Measurements from ENCODE around the gene RP9. TPM values are rescaled to one million over a fixed set of nuclear protein-coding genes. Genes with fewer than 3 reads are reported as not detected.
A peak's percentile ranks its signal among the peaks of the same experiment; 100 is the strongest.

RP9 gene
- total RNA-seq, 1 experiment from 2014 or later = 29.1 TPM

GRCh38 chr7:33142585-33142984, 33.4 kb upstream of the RP9 start:
- DNase-seq (ENCODE audit: unreplicated experiment) = no peak
- BruUV-seq (replicated peaks) = no TSS peak
- no peaks in the 10 kb centered on the region for H3K36me3 Mint-ChIP-seq (ENCODE audit: insufficient read depth, unreplicated experiment)
- CTCF ChIA-PET = no interaction called here
- H3K9me3 Mint-ChIP-seq (ENCODE audit: unreplicated experiment) = peaks cover 7% of the 10 kb centered on the region
- POLR2A ChIA-PET = no interaction called here
- no peaks in the 10 kb centered on the region for H3K4me1 Mint-ChIP-seq (ENCODE audit: insufficient read depth, unreplicated experiment)
- H3K4me3 Mint-ChIP-seq (ENCODE audit: unreplicated experiment) = no peak overlapping the region
- no peak for TF ChIP-seq CTCF (IDR thresholded peaks at IDR 0.05; ENCODE audit: unreplicated experiment)
- intact Hi-C loops (cut with micrococcal nuclease) = no loop called here
- H3K27ac Mint-ChIP-seq (ENCODE audit: low read depth, unreplicated experiment) = no peak overlapping the region
- no peaks in the 10 kb centered on the region for H3K27me3 Mint-ChIP-seq (ENCODE audit: insufficient read depth, unreplicated experiment)

DNA sequence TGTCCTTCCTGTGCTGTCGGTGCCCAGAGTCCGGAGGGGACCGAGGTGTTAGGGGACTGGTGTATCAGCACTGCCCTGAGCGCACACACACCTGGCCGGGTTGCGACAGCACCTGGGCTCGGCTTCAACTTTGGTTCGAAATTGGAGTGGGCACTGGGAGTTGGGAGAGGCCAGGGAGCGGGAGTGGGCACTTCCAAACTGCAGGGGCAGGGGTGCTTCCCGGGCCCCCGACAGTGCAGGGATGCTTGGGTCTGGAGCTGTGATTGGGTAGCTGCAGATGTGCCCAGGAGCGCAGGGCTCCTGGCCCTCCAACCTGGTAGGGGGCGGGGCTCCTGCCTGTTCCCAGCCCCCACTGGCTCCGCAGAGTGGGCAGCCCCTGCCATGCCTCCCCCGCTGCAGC, 27.9 kb upstream of the RP9 start:
- no peak for TF ChIP-seq CTCF (IDR thresholded peaks at IDR 0.05; ENCODE audit: unreplicated experiment)
- Mint-ChIP-seq H3K27me3 (ENCODE audit: insufficient read depth, unreplicated experiment) (no peaks in the 10 kb centered on the region), H3K27ac (ENCODE audit: low read depth, unreplicated experiment) (no peak overlapping the region), H3K9me3 (ENCODE audit: unreplicated experiment) (no peaks in the 10 kb centered on the region), H3K4me3 (ENCODE audit: unreplicated experiment) (no peak overlapping the region), H3K4me1 (ENCODE audit: insufficient read depth, unreplicated experiment) (no peaks in the 10 kb centered on the region), H3K36me3 (ENCODE audit: insufficient read depth, unreplicated experiment) (no peaks in the 10 kb centered on the region)
- ChIA-PET CTCF (no interaction called here), POLR2A (no interaction called here)
- BruUV-seq (replicated peaks) = no TSS peak
- DNase-seq (ENCODE audit: unreplicated experiment) = no peak
- intact Hi-C loops (cut with micrococcal nuclease) = no loop called here

GRCh38 chr7:33130184-33130583, 21.0 kb upstream of the RP9 start:
- TF ChIP-seq CTCF (IDR thresholded peaks at IDR 0.05; ENCODE audit: unreplicated experiment) = no peak
- Mint-ChIP-seq H3K4me1 (ENCODE audit: insufficient read depth, unreplicated experiment) (peaks cover 5% of the 10 kb centered on the region), H3K4me3 (ENCODE audit: unreplicated experiment) (peak overlapping the region; percentile 89), H3K9me3 (ENCODE audit: unreplicated experiment) (no peaks in the 10 kb centered on the region), H3K27me3 (ENCODE audit: insufficient read depth, unreplicated experiment) (no peaks in the 10 kb centered on the region), H3K36me3 (ENCODE audit: insufficient read depth, unreplicated experiment) (no peaks in the 10 kb centered on the region), H3K27ac (ENCODE audit: low read depth, unreplicated experiment) (peak overlapping the region; percentile 76)
- intact Hi-C loops (cut with micrococcal nuclease) = no loop called here
- POLR2A ChIA-PET = interaction anchor here (0.8 to 1.7 kb wide), 2 partner anchors 21 to 29 kb away, joined by 3 to 15 read pairs; partner anchors contain the start of gene RP9
- CTCF ChIA-PET = interaction anchor here (0.6 to 0.8 kb wide), 5 partner anchors 10 to 281 kb away, joined by 3 to 4 read pairs (median 3); no protein-coding TSS in a partner anchor
- TSS peak; percentile 21 for BruUV-seq (replicated peaks)
- DNase-seq (ENCODE audit: unreplicated experiment) = no peak

DNA sequence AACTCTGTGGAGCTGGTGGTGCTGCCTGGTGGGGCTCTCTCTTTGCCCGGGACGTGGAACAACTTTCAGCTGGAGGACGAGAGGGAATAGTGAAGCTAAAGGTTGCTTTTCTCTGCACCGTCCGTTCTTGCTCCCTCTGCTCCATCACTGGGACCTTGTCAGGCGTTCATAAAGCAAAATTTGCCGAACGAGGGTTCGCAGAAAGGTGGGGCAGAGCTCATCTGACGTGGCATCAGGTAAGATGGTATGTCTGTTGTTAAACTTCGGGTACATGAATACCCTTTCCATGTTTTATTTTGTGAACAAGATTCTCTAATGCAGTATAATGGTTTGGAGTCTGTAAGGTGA, 20.6 kb upstream of the RP9 start:
- no peak for TF ChIP-seq CTCF (IDR thresholded peaks at IDR 0.05; ENCODE audit: unreplicated experiment)
- H3K27me3 Mint-ChIP-seq (ENCODE audit: insufficient read depth, unreplicated experiment) = no peaks in the 10 kb centered on the region
- H3K4me1 Mint-ChIP-seq (ENCODE audit: insufficient read depth, unreplicated experiment) = peaks cover 5% of the 10 kb centered on the region
- H3K27ac Mint-ChIP-seq (ENCODE audit: low read depth, unreplicated experiment) = peak overlapping the region; percentile 76
- no peak for DNase-seq (ENCODE audit: unreplicated experiment)
- H3K9me3 Mint-ChIP-seq (ENCODE audit: unreplicated experiment) = no peaks in the 10 kb centered on the region
- no peaks in the 10 kb centered on the region for H3K36me3 Mint-ChIP-seq (ENCODE audit: insufficient read depth, unreplicated experiment)
- intact Hi-C loops (cut with micrococcal nuclease) = loop anchor here (2.0 kb wide), 1 partner anchor 21 kb away; the partner anchor contains the start of gene RP9
- H3K4me3 Mint-ChIP-seq (ENCODE audit: unreplicated experiment) = peak overlapping the region; percentile 89
- ChIA-PET CTCF (interaction anchor here (0.6 to 0.8 kb wide), 5 partner anchors 10 to 281 kb away, joined by 3 to 4 read pairs (median 3); no protein-coding TSS in a partner anchor), POLR2A (interaction anchor here (0.8 to 1.7 kb wide), 2 partner anchors 21 to 29 kb away, joined by 3 to 15 read pairs; partner anchors contain the start of gene RP9)
- BruUV-seq (replicated peaks) = no TSS peak
